ENCODE results near the gene HID1. TPM values are rescaled to one million over a fixed set of nuclear protein-coding genes. Genes with fewer than 3 reads are reported as not detected.

Gene HID1
- total and polyA plus RNA-seq, 2 donors (not counting 1 experiment from before 2014, with no cell fraction given) = 3.9 to 4.0 TPM

- no peaks in the 10 kb centered on the region for H3K9me3 Mint-ChIP-seq (ENCODE audit: insufficient read depth)
- H2AFZ ChIP-seq (ENCODE audit: insufficient read depth, low read depth, low read length, poor library complexity, severe bottlenecking) = no peak overlapping the region
- peaks cover 11% of the 10 kb centered on the region for H3K4me1 Mint-ChIP-seq
- DNase-seq (no peak), ATAC-seq (ENCODE audit: low read depth) (no peak)
- H4K20me1 ChIP-seq (ENCODE audit: control insufficient read depth, insufficient read depth, low read length, poor library complexity, severe bottlenecking) = no peaks in the 10 kb centered on the region
- peaks cover 0 to 58% (median 12%) of the 10 kb centered on the region in 4 experiments for H3K27me3 ChIP-seq (replicated peaks in 1 of 4; ENCODE audit: control extremely low read depth in 1 of 4, control insufficient read depth in 3 of 4, insufficient read depth in 4 of 4, low read length in 3 of 4)
- H3K4me3 Mint-ChIP-seq = peak overlapping the region; percentile 51
- H3K9ac ChIP-seq (ENCODE audit: low read length) = no peak overlapping the region
- no peak overlapping the region for H3K27ac ChIP-seq (ENCODE audit: low read length in 2 of 2)
- H3K79me2 ChIP-seq (ENCODE audit: control insufficient read depth, insufficient read depth, low read length) = no peaks in the 10 kb centered on the region
- no peak overlapping the region for H3K4me3 ChIP-seq (ENCODE audit: control extremely low read depth in 1 of 5, extremely low read depth in 1 of 5, insufficient read depth in 1 of 5, low read depth in 2 of 5, low read length in 4 of 5)
- H3K27me3 Mint-ChIP-seq = peaks cover 24% of the 10 kb centered on the region
- ChIA-PET POLR2A (interaction anchor here (0.7 kb wide), 1 partner anchor 43 kb away, joined by 5 read pairs; no protein-coding TSS in a partner anchor), CTCF (interaction anchor here (0.8 to 3.5 kb wide), 2 partner anchors 18 to 22 kb away, joined by 3 to 24 read pairs; no protein-coding TSS in a partner anchor)
- peaks cover 11 to 16% of the 10 kb centered on the region in 2 donors for H3K4me1 ChIP-seq (ENCODE audit: control insufficient read depth in 2 of 2, insufficient read depth in 2 of 2, low read length in 2 of 2)
- peak overlapping the region; percentile 10 for H3K27ac Mint-ChIP-seq
- no peaks in the 10 kb centered on the region for H3K36me3 ChIP-seq (replicated peaks in 1 of 2; ENCODE audit: control extremely low read depth in 1 of 2, control insufficient read depth in 1 of 2, extremely low read depth in 1 of 2, insufficient read depth in 2 of 2, low read length in 1 of 2)
- 85% methylated on average over 11 of the region's 17 CpGs for WGBS (ENCODE audit: insufficient coverage)
- intact Hi-C loops (cut with micrococcal nuclease) = no loop called here
- H3K9me3 ChIP-seq (ENCODE audit: control extremely low read depth in 1 of 3, control insufficient read depth in 2 of 3, insufficient read depth in 1 of 3, low read length in 2 of 3) = peaks cover 0 to 4% (median 0%) of the 10 kb centered on the region in 3 donors
- TF ChIP-seq CTCF (IDR thresholded peaks at IDR 0.05) (no peak), EZH2 (IDR thresholded peaks at IDR 0.05; ENCODE audit: borderline replicate concordance, insufficient read depth, low read depth, low read length, poor library complexity, severe bottlenecking) (no peak)
- H3K4me2 ChIP-seq (replicated peaks; ENCODE audit: low read depth, low read length, poor library complexity, severe bottlenecking) = no peak overlapping the region
Observed at GRCh38 chr17:74979408-74980146, 7.0 kb upstream of the HID1 start.

GRCh38 chr17:74978240-74978639 lies 5.7 kb upstream of the HID1 start:
- no peak for ATAC-seq (ENCODE audit: low read depth)
- TF ChIP-seq CTCF (IDR thresholded peaks at IDR 0.05) = no peak
- no peak for TF ChIP-seq EZH2 (IDR thresholded peaks at IDR 0.05; ENCODE audit: borderline replicate concordance, insufficient read depth, low read depth, low read length, poor library complexity, severe bottlenecking)
- H3K36me3 ChIP-seq (replicated peaks in 1 of 2; ENCODE audit: control extremely low read depth in 1 of 2, control insufficient read depth in 1 of 2, extremely low read depth in 1 of 2, insufficient read depth in 2 of 2, low read length in 1 of 2) = no peaks in the 10 kb centered on the region
- no peak overlapping the region for H2AFZ ChIP-seq (ENCODE audit: insufficient read depth, low read depth, low read length, poor library complexity, severe bottlenecking)
- Mint-ChIP-seq H3K9me3 (ENCODE audit: insufficient read depth) (no peaks in the 10 kb centered on the region), H3K4me3 (no peak overlapping the region), H3K4me1 (peaks cover 11% of the 10 kb centered on the region), H3K27ac (no peak overlapping the region), H3K27me3 (peaks cover 28% of the 10 kb centered on the region)
- DNase-seq = no peak
- intact Hi-C loops (cut with micrococcal nuclease) = no loop called here
- H3K4me2 ChIP-seq (replicated peaks; ENCODE audit: low read depth, low read length, poor library complexity, severe bottlenecking) = no peak overlapping the region
- H3K9ac ChIP-seq (ENCODE audit: low read length) = no peak overlapping the region
- ChIA-PET POLR2A (interaction anchor here (0.6 kb wide), 1 partner anchor 91 kb away, joined by 8 read pairs; no protein-coding TSS in a partner anchor), CTCF (interaction anchor here (3.5 kb wide), 1 partner anchor 16 kb away, joined by 24 read pairs; no protein-coding TSS in a partner anchor)
- H3K9me3 ChIP-seq (ENCODE audit: control extremely low read depth in 1 of 3, control insufficient read depth in 2 of 3, insufficient read depth in 1 of 3, low read length in 2 of 3) = peaks cover 0 to 4% (median 0%) of the 10 kb centered on the region in 3 donors
- peaks cover 0 to 69% (median 17%) of the 10 kb centered on the region in 4 experiments for H3K27me3 ChIP-seq (replicated peaks in 1 of 4; ENCODE audit: control extremely low read depth in 1 of 4, control insufficient read depth in 3 of 4, insufficient read depth in 4 of 4, low read length in 3 of 4)
- H3K4me1 ChIP-seq (ENCODE audit: control insufficient read depth in 2 of 2, insufficient read depth in 2 of 2, low read length in 2 of 2) = peaks cover 12 to 18% of the 10 kb centered on the region in 2 donors
- H3K4me3 ChIP-seq (ENCODE audit: control extremely low read depth in 1 of 5, extremely low read depth in 1 of 5, insufficient read depth in 1 of 5, low read depth in 2 of 5, low read length in 4 of 5) = no peak overlapping the region
- WGBS (ENCODE audit: insufficient coverage) = 83% methylated on average over 3 of the region's 3 CpGs
- no peak overlapping the region for H3K27ac ChIP-seq (ENCODE audit: low read length in 2 of 2)
- H4K20me1 ChIP-seq (ENCODE audit: control insufficient read depth, insufficient read depth, low read length, poor library complexity, severe bottlenecking) = no peaks in the 10 kb centered on the region
- H3K79me2 ChIP-seq (ENCODE audit: control insufficient read depth, insufficient read depth, low read length) = no peaks in the 10 kb centered on the region

Data from B cell (primary cell).